ENCODE data around the gene RFX4.
"Not testable (repeated sequence)": the region's sequence is repeated elsewhere in the genome, so short reads cannot be mapped to it uniquely, and the experiment has no call there.

RFX4 gene

DNA sequence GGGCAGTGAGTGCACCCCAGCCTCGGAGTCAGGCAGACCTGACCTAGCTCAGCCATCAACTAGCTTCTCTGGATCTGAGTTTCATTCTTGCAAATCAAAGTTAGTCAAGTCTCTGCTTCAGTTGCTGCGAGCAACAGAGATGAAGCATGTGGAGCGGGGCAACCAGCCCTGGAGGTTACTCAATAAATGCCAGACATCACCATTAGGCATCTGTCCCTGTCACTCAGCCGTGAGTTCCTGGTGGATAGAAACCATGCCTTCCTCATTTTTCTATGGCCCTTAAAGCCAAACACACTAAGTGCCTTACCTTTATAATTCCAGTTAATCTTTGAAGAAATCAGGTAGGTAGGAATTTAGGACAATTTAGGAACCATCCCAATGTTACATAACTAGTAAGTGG lies 19.3 kb downstream of the RFX4 start:
- no peak for DNase-seq (ENCODE audit: low read depth)
- no peak overlapping the region for H3K4me3 ChIP-seq (replicated peaks; ENCODE audit: low read depth, low read length)
- TF ChIP-seq, protein P1, sequence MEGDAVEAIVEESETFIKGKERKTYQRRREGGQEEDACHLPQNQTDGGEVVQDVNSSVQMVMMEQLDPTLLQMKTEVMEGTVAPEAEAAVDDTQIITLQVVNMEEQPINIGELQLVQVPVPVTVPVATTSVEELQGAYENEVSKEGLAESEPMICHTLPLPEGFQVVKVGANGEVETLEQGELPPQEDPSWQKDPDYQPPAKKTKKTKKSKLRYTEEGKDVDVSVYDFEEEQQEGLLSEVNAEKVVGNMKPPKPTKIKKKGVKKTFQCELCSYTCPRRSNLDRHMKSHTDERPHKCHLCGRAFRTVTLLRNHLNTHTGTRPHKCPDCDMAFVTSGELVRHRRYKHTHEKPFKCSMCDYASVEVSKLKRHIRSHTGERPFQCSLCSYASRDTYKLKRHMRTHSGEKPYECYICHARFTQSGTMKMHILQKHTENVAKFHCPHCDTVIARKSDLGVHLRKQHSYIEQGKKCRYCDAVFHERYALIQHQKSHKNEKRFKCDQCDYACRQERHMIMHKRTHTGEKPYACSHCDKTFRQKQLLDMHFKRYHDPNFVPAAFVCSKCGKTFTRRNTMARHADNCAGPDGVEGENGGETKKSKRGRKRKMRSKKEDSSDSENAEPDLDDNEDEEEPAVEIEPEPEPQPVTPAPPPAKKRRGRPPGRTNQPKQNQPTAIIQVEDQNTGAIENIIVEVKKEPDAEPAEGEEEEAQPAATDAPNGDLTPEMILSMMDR (IDR thresholded peaks at IDR 0.05; ENCODE audit: low read length, missing control alignments) = no peak

DNA sequence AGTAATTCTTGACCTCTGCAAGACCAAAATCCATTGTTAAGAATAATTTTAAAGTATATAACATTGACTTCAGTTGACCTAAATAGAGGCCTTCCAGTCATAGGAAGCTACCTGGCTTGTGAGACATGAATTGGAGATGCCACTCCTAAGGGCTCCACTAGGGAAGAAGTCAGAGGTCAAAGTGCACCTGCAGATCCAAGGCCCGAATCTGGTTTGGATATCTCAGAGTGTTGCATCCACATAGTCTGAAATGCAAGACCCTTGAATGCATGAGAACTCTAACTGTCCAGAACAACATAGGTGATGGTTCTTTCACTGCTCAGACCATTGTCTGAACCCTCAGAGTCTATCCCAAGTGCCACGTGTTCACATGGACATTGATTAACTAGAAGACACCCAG lies 22.4 kb downstream of the RFX4 start:
- no peak for DNase-seq (ENCODE audit: low read depth)
- TF ChIP-seq, protein P1 (IDR thresholded peaks at IDR 0.05; ENCODE audit: low read length, missing control alignments) = no peak
- H3K4me3 ChIP-seq (replicated peaks; ENCODE audit: low read depth, low read length) = no peak overlapping the region

DNA sequence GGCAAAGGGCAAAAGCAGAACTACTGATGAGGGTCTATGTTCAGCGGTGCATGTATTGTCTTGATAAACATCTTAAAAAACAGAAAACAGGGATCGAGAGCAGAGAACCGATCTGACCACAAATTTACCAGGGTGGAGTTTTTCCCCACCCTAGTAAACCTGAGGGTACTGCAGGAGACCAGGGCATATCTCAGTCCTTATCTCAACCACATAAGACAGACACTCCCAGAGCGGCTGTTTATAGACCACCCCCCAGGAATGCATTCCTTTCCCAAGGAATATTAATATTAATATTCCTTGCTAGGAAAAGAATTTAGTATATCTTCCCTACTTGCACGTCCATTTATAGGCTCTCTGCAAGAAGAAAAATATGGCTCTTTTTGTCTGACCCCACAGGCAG lies 37.8 kb downstream of the RFX4 start:
- not testable (repeated sequence) for H3K4me3 ChIP-seq (replicated peaks; ENCODE audit: low read depth, low read length); DNase-seq (ENCODE audit: low read depth)

DNA sequence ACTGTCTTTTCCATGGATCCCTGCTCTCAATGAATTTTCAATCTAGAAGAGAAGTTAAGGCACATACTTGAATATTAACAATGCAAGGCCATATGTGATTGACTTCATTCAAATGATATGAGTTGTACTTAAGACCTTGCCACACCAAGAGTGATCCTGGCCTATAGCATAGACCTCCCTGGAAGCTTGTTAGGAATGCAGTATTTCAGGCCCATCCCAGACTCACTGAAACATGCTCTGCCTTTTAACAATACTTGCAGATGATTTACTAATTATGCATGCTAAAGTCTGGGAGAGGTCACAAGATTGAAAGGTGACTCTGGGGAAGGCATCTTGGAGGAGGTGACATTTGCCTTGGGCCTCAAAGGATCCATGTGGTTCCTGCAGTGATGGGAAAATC lies 43.2 kb downstream of the RFX4 start:
- TF ChIP-seq, protein P1 (IDR thresholded peaks at IDR 0.05; ENCODE audit: low read length, missing control alignments) = no peak
- no peak for DNase-seq (ENCODE audit: low read depth)
- H3K4me3 ChIP-seq (replicated peaks; ENCODE audit: low read depth, low read length) = no peak overlapping the region

DNA sequence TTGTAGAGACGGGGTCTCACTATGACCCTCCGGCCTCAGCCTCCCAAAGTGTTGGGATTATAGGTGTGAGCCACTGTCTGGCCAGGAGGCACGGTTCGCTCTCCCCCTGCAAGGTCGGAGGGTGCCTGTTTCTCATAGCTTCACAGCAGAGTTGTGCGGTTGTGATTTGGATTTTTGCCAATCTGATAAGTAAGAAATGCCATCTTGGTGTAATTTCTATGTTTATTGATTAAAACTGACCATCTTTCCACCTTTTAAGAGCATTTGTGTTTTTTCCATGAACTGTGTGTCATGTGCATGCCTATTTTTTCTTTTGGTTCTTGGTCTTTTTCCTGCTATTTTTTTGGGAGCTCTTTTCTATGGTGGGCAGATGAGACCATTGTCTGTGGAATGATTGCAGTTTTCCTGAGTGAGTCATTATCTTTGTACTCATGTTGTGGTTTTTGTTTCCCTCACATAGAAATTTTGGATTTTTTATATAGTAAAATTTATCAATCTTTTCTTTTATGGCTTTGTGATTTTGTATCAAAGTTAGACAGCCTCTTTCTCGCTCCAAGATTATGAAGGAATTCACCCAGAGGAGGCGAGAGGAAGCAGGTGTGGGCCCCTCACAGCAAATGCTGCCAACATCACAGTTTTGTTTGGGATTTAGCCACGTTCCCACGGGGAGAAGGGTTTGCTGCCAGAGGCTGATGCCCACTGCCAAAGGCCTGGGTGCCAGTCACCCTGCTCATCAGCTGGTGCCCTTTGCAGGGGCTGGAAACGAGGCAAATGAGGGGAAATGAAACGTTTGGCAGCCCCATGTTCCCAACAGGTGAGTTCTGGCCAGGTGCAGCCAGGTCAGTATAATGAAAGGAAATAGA lies 47.2 kb downstream of the RFX4 start:
- peak; percentile 36 for DNase-seq (ENCODE audit: low read depth)
- H3K4me3 ChIP-seq (replicated peaks; ENCODE audit: low read depth, low read length) = no peak overlapping the region
- TF ChIP-seq, protein P1 (IDR thresholded peaks at IDR 0.05; ENCODE audit: low read length, missing control alignments) = no peak

DNA sequence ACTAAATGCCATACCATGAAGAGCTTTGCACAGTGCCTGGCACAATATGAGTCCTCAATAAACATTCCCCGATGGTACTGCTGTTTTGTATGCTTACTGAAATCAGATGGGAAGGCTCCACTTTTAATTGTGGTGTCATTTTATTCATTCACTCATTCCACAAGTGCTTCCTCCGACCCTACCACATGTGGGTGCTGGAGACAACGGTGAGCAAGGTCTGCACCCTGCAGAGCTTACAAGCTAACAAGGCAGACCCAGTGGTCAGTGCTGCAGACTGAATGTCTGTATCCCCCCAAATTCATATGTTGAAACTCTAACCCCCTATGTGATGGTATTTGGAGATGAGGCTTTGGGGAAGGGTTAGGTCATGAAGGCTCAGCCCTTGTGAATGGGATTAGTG lies 48.3 kb downstream of the RFX4 start:
- no peak overlapping the region for H3K4me3 ChIP-seq (replicated peaks; ENCODE audit: low read depth, low read length)
- TF ChIP-seq, protein P1 (IDR thresholded peaks at IDR 0.05; ENCODE audit: low read length, missing control alignments) = no peak
- DNase-seq (ENCODE audit: low read depth) = no peak

DNA sequence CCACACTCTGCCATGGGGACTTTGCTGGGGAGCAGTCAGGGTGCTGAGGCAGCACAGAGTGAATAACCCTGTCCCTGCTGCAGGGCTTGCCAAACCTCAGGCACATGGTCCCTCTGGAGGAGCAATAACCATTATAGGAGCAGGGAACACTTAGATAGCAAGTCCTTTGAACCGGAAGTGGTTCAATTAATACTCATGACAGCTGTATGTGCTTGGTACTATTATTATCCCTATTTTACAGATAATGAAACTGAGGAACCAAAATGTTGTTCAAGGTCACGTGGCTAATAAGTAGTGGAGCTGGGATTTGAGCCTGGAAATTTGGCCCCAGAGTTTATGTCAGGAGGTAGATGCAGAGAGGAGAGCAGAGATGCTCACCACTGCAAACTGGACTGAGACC lies 49.0 kb downstream of the RFX4 start:
- H3K4me3 ChIP-seq (replicated peaks; ENCODE audit: low read depth, low read length) = no peak overlapping the region
- DNase-seq (ENCODE audit: low read depth) = no peak
- TF ChIP-seq, protein P1 (IDR thresholded peaks at IDR 0.05; ENCODE audit: low read length, missing control alignments) = no peak
